H9 (cell line): ENCODE data around the gene KIF22. TPM values are rescaled to one million over a fixed set of nuclear protein-coding genes. Genes with fewer than 3 reads are reported as not detected.

Source experiments
- DNase-seq: peaks from one replicate; pipeline ENCODE4 v3.0.0-alpha.2; 2017
- H2AFZ ChIP-seq: one replicate; pipeline ENCODE4 v1.6.1; 2013; ENCODE audit warnings: mild to moderate bottlenecking, low read length, control low read depth, moderate library complexity
- H2AK5ac ChIP-seq: 2 replicates; pipeline ENCODE4 v1.6.1; 2013; ENCODE audit warnings: low read length, control low read depth, mixed read lengths; ENCODE audit not compliant: insufficient read length
- H2BK120ac ChIP-seq: one replicate; pipeline ENCODE4 v1.6.1; 2013; ENCODE audit warnings: low read depth, mild to moderate bottlenecking, low read length, control low read depth, inconsistent platforms; ENCODE audit not compliant: poor library complexity, severe bottlenecking
- H2BK12ac ChIP-seq: 2 replicates; pipeline ENCODE4 v1.6.1; 2013; ENCODE audit warnings: low read length, control low read depth, mixed read lengths, low read depth; ENCODE audit not compliant: insufficient read length
- H2BK15ac ChIP-seq: 2 replicates; pipeline ENCODE4 v1.6.1; 2013; ENCODE audit warnings: low read depth, low read length, control low read depth
- H2BK20ac ChIP-seq: one replicate; pipeline ENCODE4 v1.6.1; 2013; ENCODE audit warnings: low read depth, mild to moderate bottlenecking, low read length, control low read depth, inconsistent platforms; ENCODE audit not compliant: poor library complexity, severe bottlenecking
- H2BK5ac ChIP-seq: 2 replicates; pipeline ENCODE4 v1.6.1; 2013; ENCODE audit warnings: low read length, control low read depth, mixed read lengths; ENCODE audit not compliant: insufficient read length
- H3K14ac ChIP-seq: 2 replicates; pipeline ENCODE4 v1.6.1; 2013; ENCODE audit warnings: low read length, control low read depth; ENCODE audit not compliant: insufficient read depth
- H3K18ac ChIP-seq: 2 replicates; pipeline ENCODE4 v1.6.1; 2013; ENCODE audit warnings: low read depth, mild to moderate bottlenecking, mixed read lengths, low read length, control low read depth; ENCODE audit not compliant: insufficient read length
- H3K23ac ChIP-seq: 2 replicates; pipeline ENCODE4 v1.6.1; 2013; ENCODE audit warnings: low read length, control low read depth, mixed read lengths, low read depth; ENCODE audit not compliant: insufficient read length
- H3K23me2 ChIP-seq: 2 replicates; pipeline ENCODE4 v1.6.1; 2013; ENCODE audit warnings: low read depth, mild to moderate bottlenecking, mixed read lengths, low read length, control low read depth; ENCODE audit not compliant: insufficient read length, poor library complexity, severe bottlenecking
- H3K27ac ChIP-seq: 2 replicates; pipeline ENCODE4 v1.5.1; 2013; ENCODE audit warnings: low read length, control low read depth, mixed read lengths, low read depth; ENCODE audit not compliant: insufficient read length
- H3K27me3 ChIP-seq: 2 replicates; pipeline ENCODE4 v1.6.1; 2013; ENCODE audit warnings: low read length, control low read depth, inconsistent platforms; ENCODE audit not compliant: insufficient read depth
- H3K4ac ChIP-seq: 2 replicates; pipeline ENCODE4 v1.6.1; 2013; ENCODE audit warnings: low read depth, mild to moderate bottlenecking, control low read depth, inconsistent platforms, low read length, moderate library complexity
- H3K4me1 ChIP-seq: 2 replicates; pipeline ENCODE4 v1.6.1; 2013; ENCODE audit warnings: low read length, control low read depth, inconsistent platforms; ENCODE audit not compliant: insufficient read depth
- H3K4me2 ChIP-seq: 2 replicates; pipeline ENCODE4 v1.6.1; 2013; ENCODE audit warnings: low read length, control low read depth, mixed read lengths; ENCODE audit not compliant: insufficient read length, insufficient read depth
- H3K56ac ChIP-seq: 2 replicates; pipeline ENCODE4 v1.6.1; 2013; ENCODE audit warnings: low read depth, mild to moderate bottlenecking, mixed read lengths, low read length, control low read depth; ENCODE audit not compliant: insufficient read length
- H3K79me1 ChIP-seq: 2 replicates; pipeline ENCODE4 v1.6.1; 2013; ENCODE audit warnings: low read depth, mild to moderate bottlenecking, moderate library complexity, low read length, control low read depth, inconsistent platforms; ENCODE audit not compliant: insufficient read depth, poor library complexity, severe bottlenecking
- H3K79me2 ChIP-seq: 2 replicates; pipeline ENCODE4 v1.6.1; 2013; ENCODE audit warnings: low read length, control low read depth, inconsistent platforms; ENCODE audit not compliant: insufficient read depth
- H3K9ac ChIP-seq: 2 replicates; pipeline ENCODE4 v1.6.1; 2013; ENCODE audit warnings: low read length, control low read depth, mixed read lengths; ENCODE audit not compliant: insufficient read length; ENCODE audit errors: extremely low read depth
- H3K9me3 ChIP-seq: one replicate; pipeline ENCODE4 v1.6.1; 2013; ENCODE audit warnings: low read depth, low read length, inconsistent platforms; ENCODE audit not compliant: control insufficient read depth
- H3T11ph ChIP-seq: one replicate; pipeline ENCODE4 v1.6.1; 2013; ENCODE audit warnings: mild to moderate bottlenecking, low read length, control low read depth, inconsistent platforms
- H4K20me1 ChIP-seq: one replicate; pipeline ENCODE4 v1.6.1; 2013; ENCODE audit not compliant: control insufficient read depth, insufficient read length, insufficient read depth
- H4K5ac ChIP-seq: 2 replicates; pipeline ENCODE4 v1.6.1; 2013; ENCODE audit warnings: low read depth, mild to moderate bottlenecking, mixed read lengths, low read length, control low read depth; ENCODE audit not compliant: insufficient read length
- H4K8ac ChIP-seq: replicated peaks from 2 replicates; pipeline ENCODE4 v1.6.1; 2013; ENCODE audit warnings: low read length, control low read depth, mixed read lengths, low read depth; ENCODE audit not compliant: insufficient read length
- H4K91ac ChIP-seq: 2 replicates; pipeline ENCODE4 v1.6.1; 2013; ENCODE audit warnings: low read depth, mild to moderate bottlenecking, moderate library complexity, mixed read lengths, low read length, control low read depth; ENCODE audit not compliant: insufficient read length
- H3K27ac Mint-ChIP-seq, 3 experiments: 2 replicates in 2 of 3; 3 replicates in 1 of 3; pipeline ENCODE4 v1.8.0; 2020 to 2021; ENCODE audit warnings: mixed read lengths in 3 of 3, mild to moderate bottlenecking in 1 of 3, moderate library complexity in 1 of 3
- H3K27me3 Mint-ChIP-seq: 2 replicates; pipeline ENCODE4 v1.8.0; 2021; ENCODE audit warnings: low read depth, mild to moderate bottlenecking, moderate library complexity, mixed read lengths
- H3K36me3 Mint-ChIP-seq, 3 experiments: 2 replicates in 2 of 3; 3 replicates in 1 of 3; pipeline ENCODE4 v1.8.0; 2020 to 2021; ENCODE audit warnings: low read depth in 3 of 3, mixed read lengths in 3 of 3; ENCODE audit not compliant: insufficient read depth in 1 of 3
- H3K4me1 Mint-ChIP-seq, 2 experiments: 2 replicates each; pipeline ENCODE4 v1.8.0; 2020; ENCODE audit warnings: mixed read lengths in 2 of 2
- H3K4me3 Mint-ChIP-seq, 2 experiments: 2 replicates in 1 of 2; 3 replicates in 1 of 2; pipeline ENCODE4 v1.8.0; 2020 to 2021; ENCODE audit warnings: mild to moderate bottlenecking in 2 of 2, mixed read lengths in 2 of 2, moderate library complexity in 1 of 2
- H3K9me3 Mint-ChIP-seq, 2 experiments: 2 replicates in 1 of 2; 3 replicates in 1 of 2; pipeline ENCODE4 v1.8.0; 2020; ENCODE audit warnings: mild to moderate bottlenecking in 2 of 2, mixed read lengths in 2 of 2, moderate library complexity in 1 of 2
- WGBS: extraction: QIAGEN DNeasy Blood & Tissue Kit; methylation state at CpG from one replicate; pipeline ENCODE4 v1.1.7; 2013; ENCODE audit warnings: missing lambda C conversion rate, low lambda C conversion rate, mixed read lengths; ENCODE audit not compliant: insufficient read length; ENCODE audit errors: extremely low coverage; 5-methylcytosine and 5-hydroxymethylcytosine counted together
- total RNA-seq: library from RNA; stranded (reverse); gene quantifications from 2 replicates; pipeline ENCODE4 v1.2.1, GENCODE V29; 2021
- TF ChIP-seq, protein P1 (sequence below): fragments of 200-600 bp; sonication (generic); conservative IDR thresholded peaks from 3 replicates; pipeline ENCODE4 v1.8.0; 2021; ENCODE audit warnings: antibody characterized with exemption, mild to moderate bottlenecking

The KIF22 gene
- total RNA-seq, 1 experiment from 2014 or later, result 151 TPM

DNA sequence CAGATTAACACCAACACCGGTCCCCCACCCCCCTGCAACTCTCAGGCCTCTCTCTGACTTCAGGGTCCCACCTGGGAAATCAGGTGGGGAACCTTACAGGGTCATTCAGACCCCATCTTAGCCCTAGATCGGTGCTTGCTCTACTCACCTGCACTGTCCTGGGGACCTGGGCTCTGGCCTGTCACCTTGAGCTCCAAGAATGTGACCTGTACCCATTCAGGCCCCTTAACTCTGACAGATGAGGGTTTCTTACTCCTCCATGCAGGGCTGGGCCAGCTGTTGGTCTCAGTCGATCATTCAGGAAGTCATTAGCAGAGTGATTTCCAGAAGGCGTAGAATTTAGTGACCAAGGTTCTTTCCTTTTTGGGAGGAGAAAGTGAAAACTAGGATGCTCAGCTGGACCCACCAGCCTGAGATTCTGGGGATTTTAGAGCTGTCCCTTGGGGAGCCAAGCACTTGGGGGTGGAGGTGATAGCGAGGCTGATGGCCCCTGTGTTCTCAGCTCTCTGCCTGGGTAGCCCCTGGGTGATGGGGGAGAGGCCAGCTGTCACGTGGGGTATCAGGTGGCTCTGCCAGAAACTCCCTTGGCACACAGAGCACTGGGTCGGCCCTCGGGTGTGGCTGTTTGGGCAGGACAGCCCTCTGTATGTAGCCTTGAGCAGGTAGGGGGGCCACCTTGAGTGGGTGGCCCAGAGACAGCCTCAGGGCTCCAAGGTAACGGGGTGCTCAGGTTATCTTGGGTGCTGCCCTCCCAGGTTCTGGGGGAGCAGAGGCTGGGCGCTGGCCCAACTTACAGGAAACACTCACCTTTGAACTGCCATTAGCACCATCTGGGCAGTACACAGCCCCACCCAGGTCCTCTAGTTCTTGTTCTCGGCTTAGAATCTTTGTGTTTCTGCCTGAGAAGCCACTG is 30.4 kb downstream of the KIF22 start:
- Histone ChIP-seq H3K23ac (no peak overlapping the region), H2BK120ac (no peak overlapping the region), H3K27ac (no peak overlapping the region), H3K27me3 (no peaks in the 10 kb centered on the region), H3K79me1 (no peaks in the 10 kb centered on the region), H3K9ac (no peak overlapping the region), H3K56ac (no peak overlapping the region), H2BK15ac (no peak overlapping the region), H2AFZ (no peak overlapping the region), H3K4me2 (no peak overlapping the region), H3K18ac (no peak overlapping the region), H2AK5ac (no peak overlapping the region), H3T11ph (no peak overlapping the region), H4K5ac (no peak overlapping the region), H3K79me2 (no peaks in the 10 kb centered on the region), H2BK20ac (no peak overlapping the region), H3K14ac (no peak overlapping the region), H4K8ac (no peak overlapping the region), H3K4ac (no peak overlapping the region), H3K23me2 (no peaks in the 10 kb centered on the region), H4K91ac (no peak overlapping the region), H3K9me3 (no peaks in the 10 kb centered on the region), H4K20me1 (no peaks in the 10 kb centered on the region), H3K4me1 (no peaks in the 10 kb centered on the region), H2BK12ac (no peak overlapping the region), H2BK5ac (no peak overlapping the region)
- no peak for DNase-seq
- Mint-ChIP-seq H3K4me3 (no peak overlapping the region; a peak in 1 of 5 replicates), H3K27ac (peak overlapping the region in 2 of 3 experiments; percentile 73 to 84; a peak in 3 of 7 replicates), H3K4me1 (peaks cover 39 to 49% of the 10 kb centered on the region in 2 experiments), H3K9me3 (no peaks in the 10 kb centered on the region; a peak in 1 of 5 replicates), H3K36me3 (peaks cover 24 to 38% (median 35%) of the 10 kb centered on the region in 3 experiments), H3K27me3 (no peaks in the 10 kb centered on the region; the same call in 1 of the 2 replicates)
- TF ChIP-seq, protein P1, sequence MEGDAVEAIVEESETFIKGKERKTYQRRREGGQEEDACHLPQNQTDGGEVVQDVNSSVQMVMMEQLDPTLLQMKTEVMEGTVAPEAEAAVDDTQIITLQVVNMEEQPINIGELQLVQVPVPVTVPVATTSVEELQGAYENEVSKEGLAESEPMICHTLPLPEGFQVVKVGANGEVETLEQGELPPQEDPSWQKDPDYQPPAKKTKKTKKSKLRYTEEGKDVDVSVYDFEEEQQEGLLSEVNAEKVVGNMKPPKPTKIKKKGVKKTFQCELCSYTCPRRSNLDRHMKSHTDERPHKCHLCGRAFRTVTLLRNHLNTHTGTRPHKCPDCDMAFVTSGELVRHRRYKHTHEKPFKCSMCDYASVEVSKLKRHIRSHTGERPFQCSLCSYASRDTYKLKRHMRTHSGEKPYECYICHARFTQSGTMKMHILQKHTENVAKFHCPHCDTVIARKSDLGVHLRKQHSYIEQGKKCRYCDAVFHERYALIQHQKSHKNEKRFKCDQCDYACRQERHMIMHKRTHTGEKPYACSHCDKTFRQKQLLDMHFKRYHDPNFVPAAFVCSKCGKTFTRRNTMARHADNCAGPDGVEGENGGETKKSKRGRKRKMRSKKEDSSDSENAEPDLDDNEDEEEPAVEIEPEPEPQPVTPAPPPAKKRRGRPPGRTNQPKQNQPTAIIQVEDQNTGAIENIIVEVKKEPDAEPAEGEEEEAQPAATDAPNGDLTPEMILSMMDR, result no peak
- no CpG with 5 or more reads among the region's 11 CpGs for WGBS
